ENCODE results near the gene PIGQ.

Gene PIGQ

DNA sequence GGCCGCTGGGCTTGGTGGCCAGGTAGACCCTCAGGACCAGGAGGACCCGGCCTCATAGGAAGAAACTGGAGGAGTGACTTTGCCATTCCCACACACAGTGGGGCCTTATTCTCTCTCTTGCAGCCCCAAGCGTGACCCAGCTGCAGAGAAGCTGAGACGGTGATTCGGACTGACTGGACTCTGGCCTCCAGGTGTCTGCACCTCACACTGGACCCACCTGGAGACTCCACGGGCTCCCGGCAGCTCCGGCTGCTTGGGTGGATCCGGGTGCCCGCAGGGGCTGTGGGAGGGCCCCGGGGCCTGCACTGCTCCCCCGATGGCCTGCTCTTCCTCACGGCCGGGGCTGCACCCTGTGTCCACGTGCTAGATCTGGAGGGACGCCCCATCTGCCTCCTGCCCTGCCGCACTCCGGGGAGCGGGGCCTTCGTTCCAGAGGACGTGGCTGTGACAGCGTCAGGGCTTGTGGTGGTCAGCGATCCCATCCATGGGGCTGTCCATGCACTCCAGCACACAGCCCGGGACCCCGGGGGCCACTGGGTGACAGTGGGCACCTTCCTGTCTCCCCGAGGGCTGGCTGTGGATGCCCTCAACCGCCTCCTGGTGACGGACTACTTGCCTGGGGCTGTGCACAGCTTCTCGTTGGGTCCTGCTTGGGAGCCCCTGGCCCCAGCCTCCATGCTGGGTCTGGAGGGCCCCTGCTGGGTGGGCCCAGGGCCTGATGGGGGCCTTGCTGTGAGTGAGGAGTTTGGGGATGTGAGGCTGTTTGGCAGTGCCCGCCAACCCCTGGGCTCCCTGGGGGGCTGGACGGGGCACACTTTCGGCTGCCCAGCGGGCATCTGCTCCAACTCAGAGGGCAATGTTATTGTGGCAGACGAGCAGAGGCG, 2.2 kb upstream of the PIGQ start:
- DNase-seq, result no peak

DNA sequence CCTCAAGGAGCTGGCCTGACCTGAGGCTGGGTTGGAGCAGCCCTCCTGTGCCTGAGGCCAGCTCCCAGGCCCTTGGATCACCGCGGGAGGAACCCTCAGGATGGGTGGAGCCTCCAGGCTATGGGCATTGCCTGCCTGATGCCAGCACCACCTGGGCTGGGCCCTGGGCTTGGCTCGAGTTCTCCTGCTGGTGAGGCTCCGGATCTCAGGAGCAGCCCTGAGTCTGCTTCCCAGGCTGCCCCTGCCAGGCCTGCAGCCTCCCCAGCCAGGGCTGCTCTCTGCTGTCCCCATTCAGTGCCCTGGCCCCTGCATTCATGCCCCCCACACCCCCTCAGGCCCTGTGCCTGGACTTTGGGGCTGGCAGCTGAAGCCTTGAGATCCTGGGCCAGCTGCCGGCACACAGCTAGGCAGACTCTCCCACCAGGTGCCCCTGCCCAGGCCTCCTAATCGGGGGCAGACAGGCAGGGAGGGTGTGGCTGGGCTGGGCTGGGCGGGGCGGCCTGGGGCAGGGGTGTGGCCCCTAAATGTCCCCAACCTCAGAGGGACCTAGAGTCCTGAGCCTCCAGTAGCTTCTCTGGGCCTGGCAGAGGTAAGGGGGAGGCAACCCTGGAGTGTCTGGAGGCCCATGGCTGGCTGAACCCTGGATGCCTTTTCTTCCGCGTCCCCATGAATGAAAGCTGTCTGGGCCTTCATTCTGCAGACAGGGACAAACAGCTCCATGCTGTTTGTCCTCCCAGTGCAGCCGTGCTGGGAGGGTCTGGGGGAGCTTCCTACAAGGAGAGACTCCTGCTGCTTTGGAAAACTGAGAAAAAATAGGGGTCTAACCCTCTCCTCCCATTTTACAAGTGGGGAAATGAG, 1.1 kb upstream of the PIGQ start:
- DNase-seq, result peak in 1 of 14 donors; percentile 38

GRCh38 chr16:572865-573650, 3.3 kb downstream of the PIGQ start:
- DNase-seq, result no peak

DNA sequence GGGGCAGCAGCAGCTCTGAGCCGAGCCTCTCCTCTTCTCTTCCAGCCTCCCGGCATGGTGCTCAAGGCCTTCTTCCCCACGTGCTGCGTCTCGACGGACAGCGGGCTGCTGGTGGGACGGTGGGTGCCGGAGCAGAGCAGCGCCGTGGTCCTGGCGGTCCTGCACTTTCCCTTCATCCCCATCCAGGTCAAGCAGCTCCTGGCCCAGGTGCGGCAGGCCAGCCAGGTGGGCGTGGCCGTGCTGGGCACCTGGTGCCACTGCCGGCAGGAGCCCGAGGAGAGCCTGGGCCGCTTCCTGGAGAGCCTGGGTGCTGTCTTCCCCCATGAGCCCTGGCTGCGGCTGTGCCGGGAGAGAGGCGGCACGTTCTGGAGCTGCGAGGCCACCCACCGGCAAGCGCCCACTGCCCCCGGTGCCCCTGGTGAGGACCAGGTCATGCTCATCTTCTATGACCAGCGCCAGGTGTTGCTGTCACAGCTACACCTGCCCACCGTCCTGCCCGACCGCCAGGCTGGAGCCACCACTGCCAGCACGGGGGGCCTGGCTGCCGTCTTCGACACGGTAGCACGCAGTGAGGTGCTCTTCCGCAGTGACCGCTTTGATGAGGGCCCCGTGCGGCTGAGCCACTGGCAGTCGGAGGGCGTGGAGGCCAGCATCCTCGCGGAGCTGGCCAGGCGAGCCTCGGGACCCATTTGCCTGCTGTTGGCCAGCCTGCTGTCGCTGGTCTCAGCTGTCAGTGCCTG, 4.4 kb downstream of the PIGQ start:
- DNase-seq, result no peak

- no peak for DNase-seq
Observed at GRCh38 chr16:575354-576196, 5.8 kb downstream of the PIGQ start.

- DNase-seq, result no peak
Observed at GRCh38 chr16:576197-576822, 6.5 kb downstream of the PIGQ start.

DNA sequence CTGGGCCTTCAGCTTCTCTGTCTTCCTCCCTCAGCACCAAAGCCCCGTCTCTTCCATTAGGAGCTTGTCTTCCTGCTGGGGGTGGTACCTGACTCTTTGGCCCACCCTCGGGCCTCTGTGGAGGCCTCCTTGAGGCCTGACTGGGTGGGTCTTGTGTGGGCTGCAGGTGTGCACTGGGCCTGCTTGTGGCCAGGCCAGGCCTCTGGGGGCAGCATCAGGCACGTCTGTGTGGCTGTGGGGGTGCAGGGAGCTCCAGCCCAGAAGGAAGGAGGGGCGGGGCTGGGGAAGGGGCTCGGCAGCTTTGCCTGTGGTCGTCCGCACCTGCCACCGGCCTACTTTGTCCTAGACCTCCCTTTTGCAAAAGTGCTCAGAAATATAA, 7.0 kb downstream of the PIGQ start:
- DNase-seq, result no peak

- no peak for DNase-seq
Observed at GRCh38 chr16:577796-578195, 8.0 kb downstream of the PIGQ start.

- no peak for DNase-seq
Observed at GRCh38 chr16:578232-578869, 8.6 kb downstream of the PIGQ start.

DNA sequence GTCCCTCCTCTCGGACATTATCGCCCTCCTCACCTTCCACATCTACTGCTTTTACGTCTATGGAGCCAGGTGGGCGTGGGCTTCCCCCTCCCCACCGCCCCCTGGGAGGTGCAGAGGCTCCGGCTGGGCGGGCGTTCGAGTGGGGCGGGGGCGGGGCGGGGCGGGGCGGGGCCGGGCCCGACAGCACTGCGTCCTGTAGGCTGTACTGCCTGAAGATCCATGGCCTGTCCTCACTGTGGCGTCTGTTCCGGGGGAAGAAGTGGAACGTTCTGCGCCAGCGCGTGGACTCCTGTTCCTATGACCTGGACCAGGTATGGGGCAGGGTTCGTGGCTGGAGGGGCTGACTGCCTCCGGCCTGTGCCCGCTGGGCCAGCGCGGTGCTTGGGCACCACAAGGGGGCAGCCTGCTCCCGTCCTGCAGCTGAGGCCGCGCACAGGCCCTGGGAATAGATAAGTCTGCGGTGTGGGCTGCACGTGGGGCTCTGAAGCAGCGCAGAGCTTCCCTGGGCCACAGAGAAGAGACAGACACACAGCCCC, 9.2 kb downstream of the PIGQ start:
- DNase-seq, result peak in 5 of 14 donors; percentile 11 to 49 (median 32)

GRCh38 chr16:580141-580945, 10.6 kb downstream of the PIGQ start:
- DNase-seq, result no peak

DNA sequence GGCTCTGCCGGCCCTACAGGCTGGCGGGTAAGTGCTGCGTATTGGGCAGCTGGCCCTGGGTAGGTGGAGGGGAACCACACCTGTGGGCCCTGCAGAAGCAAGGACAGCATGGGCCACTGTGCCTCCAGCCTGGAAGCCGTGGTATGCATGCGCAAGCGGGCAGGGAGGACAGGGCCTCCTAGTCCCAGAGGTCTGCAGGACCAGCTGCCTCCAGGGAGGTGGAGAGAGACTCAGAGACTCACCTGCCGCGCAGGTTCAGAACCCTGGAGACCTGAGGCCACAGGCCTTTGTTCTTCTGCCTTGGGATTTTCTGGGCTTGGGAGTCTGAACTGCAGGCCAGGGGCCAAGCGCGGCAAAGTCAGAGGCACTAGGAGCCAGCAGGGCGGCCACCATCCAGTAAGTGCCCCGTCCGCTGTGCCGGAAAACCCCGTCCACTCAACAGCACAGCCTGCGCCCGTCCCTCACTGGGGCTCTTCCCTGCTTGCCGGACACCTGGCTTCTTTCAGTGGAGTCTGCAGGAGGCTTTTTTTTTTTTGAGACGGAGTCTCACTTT, 11.3 kb downstream of the PIGQ start:
- DNase-seq, result no peak

DNA sequence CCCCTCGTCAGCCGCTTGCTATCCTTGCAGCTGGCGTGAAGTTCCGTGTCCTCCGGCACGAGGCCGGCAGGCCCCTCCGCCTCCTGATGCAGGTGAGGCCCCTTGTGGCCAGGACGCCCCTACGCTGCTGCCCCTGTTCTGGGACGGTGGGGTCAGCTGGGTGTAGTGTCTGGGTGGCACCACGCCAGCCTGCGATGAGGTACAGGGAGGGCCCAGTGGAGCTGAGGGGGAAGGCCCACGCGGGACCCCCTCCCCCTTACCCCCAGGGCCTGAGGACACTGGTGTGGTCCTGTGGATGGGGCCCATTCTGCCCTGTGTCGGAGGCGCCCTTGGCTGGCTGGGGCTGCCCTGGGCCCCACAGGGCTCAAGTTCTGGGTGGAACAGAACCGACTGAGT, 12.4 kb downstream of the PIGQ start:
- DNase-seq, result no peak

DNA sequence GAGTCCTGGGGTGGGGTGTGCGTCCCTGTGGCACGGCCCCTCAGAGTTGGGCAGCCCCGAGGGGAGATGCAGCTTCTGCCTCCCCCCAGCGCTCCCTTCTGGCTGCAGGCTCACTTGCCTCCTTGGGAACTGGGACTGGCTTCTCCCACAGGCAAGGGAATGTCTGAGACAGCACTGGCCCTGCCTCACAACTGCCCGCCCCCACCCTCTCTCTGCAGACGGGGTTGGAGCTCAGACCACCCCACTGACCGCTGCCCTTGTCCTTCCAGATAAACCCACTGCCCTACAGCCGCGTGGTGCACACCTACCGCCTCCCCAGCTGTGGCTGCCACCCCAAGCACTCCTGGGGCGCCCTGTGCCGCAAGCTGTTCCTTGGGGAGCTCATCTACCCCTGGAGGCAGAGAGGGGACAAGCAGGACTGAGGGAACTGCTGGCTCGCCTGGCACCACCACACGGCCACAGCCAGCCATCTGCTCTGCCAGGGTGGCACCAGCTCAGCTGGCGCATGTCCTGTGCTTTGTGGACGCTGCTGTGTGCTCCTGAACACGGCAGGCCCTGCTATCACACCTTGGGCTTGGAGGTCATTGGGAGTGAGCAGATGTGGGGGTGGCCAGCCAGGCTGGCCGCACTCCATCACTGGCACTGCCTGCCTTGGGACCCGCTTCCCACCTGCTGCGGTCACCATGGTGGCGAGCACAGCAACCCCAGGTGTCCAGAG, 13.0 kb downstream of the PIGQ start:
- DNase-seq, result peak in 1 of 14 donors; percentile 83

- DNase-seq, result no peak
Observed at GRCh38 chr16:583470-583814, 13.7 kb downstream of the PIGQ start.

DNA sequence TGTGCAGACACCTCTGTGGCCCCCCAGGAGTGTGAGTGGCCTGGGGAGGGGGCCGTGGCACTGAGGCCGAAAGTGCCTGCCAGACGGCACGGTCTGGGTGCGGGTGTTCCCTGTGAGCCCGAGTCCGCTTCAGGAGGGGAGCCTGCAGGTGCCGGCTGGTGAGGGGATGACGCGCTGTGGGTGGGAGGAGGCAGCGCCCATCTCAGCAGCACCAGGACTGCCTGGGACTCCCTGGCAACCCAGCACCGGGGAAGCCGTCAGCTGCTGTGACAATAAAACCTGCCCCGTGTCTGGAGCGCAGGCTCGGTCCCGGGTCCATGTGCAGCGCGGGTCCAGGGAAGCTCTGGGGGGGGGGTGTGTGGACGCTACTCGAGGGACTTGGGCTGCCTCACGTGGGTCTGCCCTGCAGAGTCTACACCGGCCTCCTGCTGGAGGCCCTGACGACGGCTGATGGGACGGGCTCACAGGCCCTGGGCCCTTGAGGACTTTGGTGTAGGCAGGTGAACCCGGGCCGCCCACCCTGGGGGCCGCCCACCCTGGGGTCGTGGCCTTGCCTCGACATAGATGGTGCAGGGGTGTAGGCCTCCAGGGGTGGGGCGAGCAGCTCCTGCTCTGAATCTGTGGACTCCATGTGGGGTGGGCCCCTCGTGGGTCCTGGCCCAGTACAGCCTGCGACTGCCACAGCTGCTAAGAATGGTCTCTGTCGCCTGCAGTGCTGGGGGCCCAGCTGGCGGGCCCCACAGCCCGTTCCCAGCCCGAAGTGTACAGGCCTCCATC, 14.2 kb downstream of the PIGQ start:
- no peak for DNase-seq

DNA sequence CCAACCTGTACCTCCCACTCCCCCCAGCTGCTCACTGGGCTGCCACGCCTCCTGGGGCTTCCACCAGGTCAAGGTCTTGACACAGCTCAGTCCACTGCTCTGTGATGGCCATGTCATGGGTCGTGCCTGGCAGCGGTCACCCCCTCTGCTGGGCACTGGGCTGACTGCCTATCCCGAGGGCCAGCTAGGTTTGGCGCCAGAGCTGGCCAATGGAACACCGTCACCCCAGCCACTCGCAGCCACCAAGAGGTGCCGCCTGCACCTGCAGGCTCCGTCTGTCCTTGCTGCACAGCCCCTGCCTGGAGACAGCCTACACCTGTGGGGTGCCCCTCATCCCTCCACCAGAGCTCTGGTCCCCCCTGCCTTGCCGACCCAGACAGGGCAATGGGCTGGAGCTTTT, 15.6 kb downstream of the PIGQ start:
- peak in 1 of 14 donors; percentile 29 for DNase-seq
